ENCODE data around the gene FAM98C. TPM values are rescaled to one million over a fixed set of nuclear protein-coding genes. Genes with fewer than 3 reads are reported as not detected.
A peak's percentile ranks its signal among the peaks of the same experiment; 100 is the strongest.

The FAM98C gene
- total RNA-seq, result 10 to 100 TPM; 20.0 to 34.0 TPM

GRCh38 chr19:38402967-38403674 lies at the start of gene FAM98C:
TSS of gene FAM98C (plus strand) at chr19:38403093. CDS start at chr19:38403154, 61 bp downstream.
- peak; percentile 73 for DNase-seq (ENCODE audit: low spot score)
- H3K27ac ChIP-seq, result peak within 1 kb of the TSS; percentile 57 to 59
- TF ChIP-seq CTCF (IDR thresholded peaks at IDR 0.05), result peak; percentile 98
- peaks cover 0 to 11% of the 10 kb centered on the region in 2 donors for H3K4me1 ChIP-seq (ENCODE audit: control insufficient read depth in 1 of 2, low read depth in 2 of 2)
- H3K4me3 ChIP-seq, result peak within 1 kb of the TSS; percentile 89
- H3K36me3 ChIP-seq, result no peaks in the 10 kb centered on the region
- no peaks in the 10 kb centered on the region for H3K9me3 ChIP-seq
- ATAC-seq (ENCODE audit: insufficient number of reproducible peaks, low FRiP score, low read depth), result peak; percentile 96
- peaks cover 3% of the 10 kb centered on the region for H3K27me3 ChIP-seq (replicated peaks; ENCODE audit: insufficient read depth)

GRCh38 chr19:38355728-38356725 lies 46.9 kb upstream of the FAM98C start:
- Histone ChIP-seq H3K36me3 (no peaks in the 10 kb centered on the region), H3K4me3 (no peak overlapping the region), H3K4me1 (ENCODE audit: control insufficient read depth in 1 of 2, low read depth in 2 of 2) (no peaks in the 10 kb centered on the region), H3K27me3 (replicated peaks; ENCODE audit: insufficient read depth) (no peaks in the 10 kb centered on the region), H3K27ac (no peak overlapping the region), H3K9me3 (no peaks in the 10 kb centered on the region)
- ATAC-seq (ENCODE audit: insufficient number of reproducible peaks, low FRiP score, low read depth), result no peak
- DNase-seq (ENCODE audit: low spot score), result no peak
- no peak for TF ChIP-seq CTCF (IDR thresholded peaks at IDR 0.05)

- Histone ChIP-seq H3K4me1 (ENCODE audit: control insufficient read depth in 1 of 2, low read depth in 2 of 2) (peaks cover 8 to 17% of the 10 kb centered on the region in 2 donors), H3K36me3 (no peaks in the 10 kb centered on the region), H3K4me3 (no peak overlapping the region), H3K9me3 (no peaks in the 10 kb centered on the region), H3K27ac (no peak overlapping the region), H3K27me3 (replicated peaks; ENCODE audit: insufficient read depth) (no peaks in the 10 kb centered on the region)
- TF ChIP-seq CTCF (IDR thresholded peaks at IDR 0.05), result no peak
- ATAC-seq (ENCODE audit: insufficient number of reproducible peaks, low FRiP score, low read depth) (no peak), DNase-seq (ENCODE audit: low spot score) (no peak)
These were observed 44.8 kb upstream of the FAM98C start for GRCh38 chr19:38358071-38358470.

DNA sequence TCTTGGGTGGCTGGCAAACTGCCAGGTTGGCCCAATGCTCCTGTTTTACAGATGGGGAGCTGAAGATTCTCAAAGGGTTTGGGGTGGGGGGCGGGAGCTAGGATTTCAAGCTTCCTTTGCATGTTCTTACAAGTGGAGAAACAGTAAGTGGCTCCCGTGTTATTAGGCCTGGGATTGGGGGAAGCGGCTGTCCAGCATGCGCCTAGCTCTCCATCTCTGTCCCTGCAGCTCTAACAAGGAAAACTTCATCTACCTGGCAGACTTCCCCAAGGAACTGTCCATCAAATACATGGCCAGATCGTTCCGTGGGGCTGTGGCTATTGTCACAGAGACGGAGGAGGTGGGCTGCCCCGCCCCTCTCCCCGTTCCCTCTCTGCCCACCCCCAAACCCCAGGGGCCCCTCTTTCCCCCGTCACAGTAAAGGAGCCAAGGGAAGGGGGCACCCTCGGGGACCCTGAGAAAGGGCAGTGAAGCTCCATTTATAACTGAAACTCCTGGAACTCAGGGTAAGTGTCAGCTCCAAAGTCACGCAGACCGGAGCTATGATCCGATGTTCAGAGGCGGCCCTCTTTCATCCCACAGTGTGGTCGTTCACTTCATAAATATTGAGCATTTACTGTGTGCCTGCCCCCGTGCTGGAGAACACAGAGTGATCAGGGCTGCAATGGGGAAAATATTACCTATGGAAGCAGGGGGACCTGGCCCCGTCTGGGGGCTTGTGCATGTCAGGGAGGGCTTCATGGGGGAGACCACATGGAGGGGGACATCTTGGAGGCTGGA lies 43.5 kb upstream of the FAM98C start:
- no peaks in the 10 kb centered on the region for H3K9me3 ChIP-seq
- H3K36me3 ChIP-seq, result no peaks in the 10 kb centered on the region
- peaks cover 8 to 17% of the 10 kb centered on the region in 2 donors for H3K4me1 ChIP-seq (ENCODE audit: control insufficient read depth in 1 of 2, low read depth in 2 of 2)
- DNase-seq (ENCODE audit: low spot score) (no peak), ATAC-seq (ENCODE audit: insufficient number of reproducible peaks, low FRiP score, low read depth) (no peak)
- H3K27me3 ChIP-seq (replicated peaks; ENCODE audit: insufficient read depth), result no peaks in the 10 kb centered on the region
- no peak for TF ChIP-seq CTCF (IDR thresholded peaks at IDR 0.05)
- H3K4me3 ChIP-seq, result no peak overlapping the region
- no peak overlapping the region for H3K27ac ChIP-seq
